ENCODE data around the gene SEL1L3.

Gene SEL1L3

DNA sequence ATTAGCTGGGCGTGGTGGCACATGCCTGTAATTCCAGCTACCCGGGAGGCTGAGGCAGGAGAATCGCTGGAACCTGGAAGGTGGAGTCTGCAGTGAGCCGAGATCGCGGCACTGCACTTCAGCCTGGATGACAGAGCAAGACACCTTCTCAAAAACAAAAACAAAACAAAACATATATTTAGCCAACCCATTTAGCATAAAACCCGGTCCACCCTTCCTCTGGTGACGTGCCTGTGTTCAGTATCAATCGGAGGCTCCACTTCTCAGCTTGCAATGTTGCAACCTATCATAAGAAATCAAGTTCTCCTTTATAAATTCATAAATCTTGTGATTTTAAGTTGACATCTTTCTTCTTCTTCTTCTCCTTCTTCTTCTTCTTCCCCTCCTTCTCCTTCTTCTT lies 133.2 kb downstream of the SEL1L3 start:
- no peak for DNase-seq (ENCODE audit: low read depth)

DNA sequence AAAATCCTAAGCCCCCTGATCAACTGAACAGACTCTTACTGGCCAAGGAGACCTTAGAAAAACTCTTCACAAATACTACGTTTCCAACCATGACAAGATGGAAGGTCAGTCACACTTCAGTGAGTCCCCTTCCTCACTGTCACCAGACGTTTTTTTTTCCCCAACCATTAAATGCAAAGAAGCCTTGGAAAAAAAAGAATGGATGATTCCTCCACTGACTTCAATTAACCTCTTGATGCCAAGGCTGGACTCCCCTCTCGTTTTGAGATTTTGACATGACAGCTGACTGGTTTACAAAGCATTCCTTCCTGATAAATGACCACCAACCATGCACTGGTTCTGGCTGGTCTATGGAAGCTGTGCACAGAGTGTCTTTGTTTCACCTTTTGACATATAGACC lies 133.9 kb downstream of the SEL1L3 start:
- DNase-seq (ENCODE audit: low read depth): no peak

GRCh38 chr4:25727711-25728493 lies 134.9 kb downstream of the SEL1L3 start:
- DNase-seq (ENCODE audit: low read depth): no peak

GRCh38 chr4:25725870-25726269 lies 136.9 kb downstream of the SEL1L3 start:
- DNase-seq (ENCODE audit: low read depth): no peak

- DNase-seq (ENCODE audit: low read depth): no peak
Observed at GRCh38 chr4:25723409-25723808, 139.4 kb downstream of the SEL1L3 start.

DNA sequence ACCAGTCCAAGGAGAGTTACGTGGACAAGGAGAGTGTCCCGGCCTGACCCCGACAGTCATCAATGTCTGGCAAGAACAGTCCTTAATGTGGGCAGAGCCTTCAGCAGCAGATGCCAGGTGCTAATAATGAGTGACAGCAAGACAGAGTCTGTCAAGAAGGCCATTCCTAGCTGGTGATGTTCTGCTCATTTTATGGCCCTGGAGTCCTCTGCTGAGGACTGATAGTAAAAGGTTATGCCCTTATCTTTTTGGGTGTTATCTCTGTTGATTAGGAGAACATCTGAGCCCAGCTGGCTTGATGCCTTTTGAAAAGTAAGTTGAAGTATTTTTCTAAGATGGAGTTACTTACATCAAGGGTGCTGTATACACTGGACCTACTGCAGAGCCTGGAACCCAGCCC lies 139.8 kb downstream of the SEL1L3 start:
- no peak for DNase-seq (ENCODE audit: low read depth)

DNA sequence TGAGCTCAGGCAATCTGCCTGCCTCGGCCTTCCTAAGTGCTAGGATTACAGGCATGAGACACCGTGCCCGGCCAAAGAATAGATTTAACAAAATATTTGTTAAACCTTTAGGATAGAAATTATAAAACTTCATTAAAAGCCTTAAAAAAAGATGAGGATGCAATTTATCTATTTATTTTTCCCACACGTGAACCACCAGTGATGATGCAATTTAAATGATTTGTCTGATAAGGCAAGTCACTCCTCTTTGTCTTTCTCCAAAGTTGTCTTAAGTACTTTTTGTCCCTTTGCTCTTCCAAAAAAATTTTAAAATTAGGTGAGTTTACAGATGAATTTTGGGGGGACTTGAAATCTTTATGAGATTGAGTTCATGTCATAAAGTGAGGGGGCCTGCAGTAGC lies 149.0 kb downstream of the SEL1L3 start:
- DNase-seq (ENCODE audit: low read depth): no peak

GRCh38 chr4:25712611-25713010 lies 150.2 kb downstream of the SEL1L3 start:
- DNase-seq (ENCODE audit: low read depth): no peak

GRCh38 chr4:25710637-25711036 lies 152.2 kb downstream of the SEL1L3 start:
- no peak for DNase-seq (ENCODE audit: low read depth)

DNA sequence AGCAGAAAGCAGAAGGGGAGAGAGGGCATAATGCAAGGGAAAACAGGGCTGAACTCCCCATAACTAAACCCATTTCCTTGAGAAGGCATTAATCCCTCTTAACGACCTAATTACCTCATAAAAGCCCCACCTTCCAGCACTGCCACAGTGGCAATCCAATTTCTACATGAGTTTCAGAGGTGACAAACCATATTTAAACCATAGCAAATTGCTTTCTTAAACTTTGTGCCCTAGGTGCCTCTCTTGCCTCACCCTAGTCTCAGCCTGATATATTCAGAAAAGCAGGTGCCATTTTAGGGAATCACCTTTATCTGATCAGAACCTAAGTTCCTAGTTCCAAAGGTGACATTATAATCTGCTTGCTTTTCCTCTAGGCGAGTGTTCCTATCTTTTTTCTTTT lies 158.3 kb downstream of the SEL1L3 start:
- DNase-seq (ENCODE audit: low read depth): no peak

DNA sequence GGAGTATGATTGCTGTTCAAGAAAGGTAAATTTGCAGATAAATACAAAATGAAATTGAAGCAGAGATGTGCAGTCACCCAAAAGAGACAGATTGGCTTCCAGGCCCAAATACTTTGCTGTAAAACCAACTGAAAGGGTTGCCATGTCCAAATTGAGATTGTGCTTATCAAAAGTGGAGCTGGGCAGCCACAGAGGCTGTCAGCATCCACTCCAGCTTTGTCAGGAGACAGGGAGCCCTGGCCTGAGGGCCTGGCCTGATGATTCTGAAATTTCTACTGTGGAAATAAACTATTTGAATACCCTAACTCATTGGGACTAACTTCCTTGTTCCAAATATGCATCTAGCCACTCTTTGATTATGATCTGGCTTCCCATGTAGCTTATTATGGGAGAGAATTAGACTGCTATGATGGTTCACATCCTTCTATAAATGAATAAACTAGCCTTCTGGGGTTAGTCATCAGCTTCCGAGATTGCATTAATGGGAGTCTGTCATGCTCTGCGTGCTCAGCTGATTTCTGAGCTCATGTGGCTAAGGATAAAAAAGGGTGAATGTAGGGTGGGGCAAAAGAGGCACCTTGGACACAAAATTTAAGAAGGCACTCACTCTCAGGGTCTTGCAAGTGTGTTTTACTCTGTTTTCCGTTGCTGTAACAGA lies 158.9 kb downstream of the SEL1L3 start:
- DNase-seq (ENCODE audit: low read depth): no peak

DNA sequence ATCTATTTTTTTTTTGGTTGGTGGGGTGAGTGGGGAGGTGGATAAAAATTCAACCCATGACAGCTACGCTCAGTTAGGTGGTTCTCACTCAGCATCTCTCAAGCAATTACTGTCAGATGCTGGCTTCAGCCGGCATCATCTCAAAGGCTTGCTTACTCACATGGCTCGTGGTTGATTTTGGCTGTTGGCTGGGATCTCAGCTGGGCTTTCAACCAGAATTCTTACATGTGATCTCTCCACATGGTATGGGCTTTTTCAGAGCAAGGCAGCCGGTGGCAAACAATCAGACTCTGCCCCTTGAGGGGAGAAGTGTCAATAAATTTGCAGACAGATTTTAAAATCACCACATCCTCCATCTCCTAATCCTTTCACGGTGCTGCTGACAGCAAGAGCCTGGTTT lies 159.9 kb downstream of the SEL1L3 start:
- DNase-seq (ENCODE audit: low read depth): no peak

- DNase-seq (ENCODE audit: low read depth): no peak
Observed at GRCh38 chr4:25700661-25701060, 162.1 kb downstream of the SEL1L3 start.

- DNase-seq (ENCODE audit: low read depth): no peak
Observed at GRCh38 chr4:25697516-25697915, 165.3 kb downstream of the SEL1L3 start.
